Adrenal gland (tissue), 5 donors: Measurements from ENCODE around the gene L3MBTL2.

ENCODE experiments used
- POLR2A ChIP-seq, 2 donors: fragments of 450-650 bp; IDR thresholded peaks; one replicate each; pipeline ENCODE4 v1.6.1; 2017; ENCODE audit warnings: antibody characterized with exemption in 2 of 2, mild to moderate bottlenecking in 2 of 2, moderate library complexity in 1 of 2
- TF ChIP-seq, protein P1 (sequence below), 6 experiments: fragments of 450-650 bp in 4 of 6; fragments of 200-600 bp in 2 of 6; sonication (generic) in 1 of 6; IDR thresholded peaks; 1 replicate in 5 of 6; 2 replicates in 1 of 6; pipeline versions ENCODE4 v1.5.1 to v1.8.0; 2016 to 2021; ENCODE audit warnings: antibody characterized with exemption in 6 of 6, mild to moderate bottlenecking in 2 of 6, moderate library complexity in 1 of 6
- donor health status: DM: no; HTN: no; CAD: no.

DNA sequence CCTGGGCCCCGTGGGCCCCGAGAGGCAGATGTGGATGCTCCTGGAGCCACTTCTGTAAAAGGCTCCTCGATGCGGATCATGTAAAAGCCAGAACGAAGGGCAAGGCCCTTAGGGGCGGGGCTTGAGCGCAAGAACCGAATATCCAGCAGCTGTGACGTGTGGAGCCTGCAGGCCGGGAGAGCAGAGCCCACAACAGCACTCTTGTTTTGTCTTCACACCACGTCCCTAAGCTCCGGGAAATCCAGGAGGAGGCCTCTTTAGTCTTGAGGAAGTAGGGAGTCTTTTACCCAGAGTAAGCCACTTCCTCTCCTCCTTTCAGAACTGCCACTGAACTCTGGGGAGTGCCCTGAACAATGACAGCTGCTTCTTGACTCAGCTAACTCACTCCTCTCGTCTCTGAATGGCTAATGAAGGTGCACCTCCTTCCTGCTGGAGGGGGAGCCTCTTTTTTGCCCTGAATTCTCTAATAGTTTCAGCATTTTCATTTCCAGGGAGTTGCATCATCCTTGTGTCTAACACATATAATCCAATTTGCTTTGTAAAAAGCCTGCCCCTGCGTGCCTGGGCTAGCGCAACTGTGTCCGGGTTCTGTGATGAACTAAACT lies 12.5 kb downstream of the L3MBTL2 start:
- TF ChIP-seq, protein P1, sequence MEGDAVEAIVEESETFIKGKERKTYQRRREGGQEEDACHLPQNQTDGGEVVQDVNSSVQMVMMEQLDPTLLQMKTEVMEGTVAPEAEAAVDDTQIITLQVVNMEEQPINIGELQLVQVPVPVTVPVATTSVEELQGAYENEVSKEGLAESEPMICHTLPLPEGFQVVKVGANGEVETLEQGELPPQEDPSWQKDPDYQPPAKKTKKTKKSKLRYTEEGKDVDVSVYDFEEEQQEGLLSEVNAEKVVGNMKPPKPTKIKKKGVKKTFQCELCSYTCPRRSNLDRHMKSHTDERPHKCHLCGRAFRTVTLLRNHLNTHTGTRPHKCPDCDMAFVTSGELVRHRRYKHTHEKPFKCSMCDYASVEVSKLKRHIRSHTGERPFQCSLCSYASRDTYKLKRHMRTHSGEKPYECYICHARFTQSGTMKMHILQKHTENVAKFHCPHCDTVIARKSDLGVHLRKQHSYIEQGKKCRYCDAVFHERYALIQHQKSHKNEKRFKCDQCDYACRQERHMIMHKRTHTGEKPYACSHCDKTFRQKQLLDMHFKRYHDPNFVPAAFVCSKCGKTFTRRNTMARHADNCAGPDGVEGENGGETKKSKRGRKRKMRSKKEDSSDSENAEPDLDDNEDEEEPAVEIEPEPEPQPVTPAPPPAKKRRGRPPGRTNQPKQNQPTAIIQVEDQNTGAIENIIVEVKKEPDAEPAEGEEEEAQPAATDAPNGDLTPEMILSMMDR (IDR thresholded peaks at IDR 0.05) = no peak
- TF ChIP-seq POLR2A (IDR thresholded peaks at IDR 0.05) = no peak
